SK-N-SH (cell line): ENCODE data around the gene ANAPC2. TPM values are rescaled to one million over a fixed set of nuclear protein-coding genes. Genes with fewer than 3 reads are reported as not detected.

Source experiments
- CTCF ChIA-PET: fragments of 300-600, 350-600 bp; formaldehyde crosslinking; extraction: SDS; loops from one replicate; lab custom pipeline; 2021; lab: Yijun Ruan, JAX
- POLR2A ChIA-PET: fragments of 350-600 bp; sonication (Branson Sonifier 250); formaldehyde crosslinking; extraction: SDS; loops from one replicate; lab custom pipeline; 2020; ENCODE audit warnings: antibody characterized with exemption, inconsistent platforms; lab: Yijun Ruan, JAX
- DNase-seq: peaks from one replicate; pipeline ENCODE4 v3.0.0; 2012
- H2AFZ ChIP-seq: fragments of 200-600 bp; sonication (generic); 2 replicates; pipeline ENCODE4 v1.8.1; 2016; ENCODE audit warnings: antibody characterized with exemption, mild to moderate bottlenecking, low read depth
- H3F3A ChIP-seq: fragments of 200-600 bp; sonication (generic); replicated peaks from 2 replicates; pipeline ENCODE3; 2016; ENCODE audit warnings: antibody characterized with exemption, mild to moderate bottlenecking; ENCODE audit not compliant: insufficient read depth
- H3K27ac ChIP-seq, 2 experiments: fragments of 200-500 bp in 1 of 2; fragments of 200-600 bp in 1 of 2; sonication (Bioruptor generic) in 1 of 2; sonication (generic), shearing (Covaris generic) in 1 of 2; 2 replicates each; pipeline versions ENCODE4 v1.5.1 to v1.6.1; 2014 to 2016; ENCODE audit warnings: low read depth in 2 of 2, inconsistent platforms in 1 of 2, low read length in 1 of 2, mild to moderate bottlenecking in 1 of 2, mixed read lengths in 1 of 2
- H3K27me3 ChIP-seq: fragments of 200-600 bp; sonication (generic), shearing (Covaris generic); 2 replicates; pipeline ENCODE4 v1.6.1; 2016; ENCODE audit warnings: mixed run types; ENCODE audit not compliant: insufficient read depth
- H3K36me3 ChIP-seq, 2 experiments: fragments of 200-500 bp in 1 of 2; fragments of 200-600 bp in 1 of 2; sonication (Bioruptor generic) in 1 of 2; sonication (generic) in 1 of 2; replicated peaks in 1 of 2; 2 replicates each; pipeline versions ENCODE3 to v1.5.1; 2014 to 2016; ENCODE audit warnings: low read length in 1 of 2, mild to moderate bottlenecking in 1 of 2; ENCODE audit not compliant: insufficient read depth in 2 of 2, control insufficient read depth in 1 of 2
- H3K4me1 ChIP-seq, 2 experiments: fragments of 200-500 bp in 1 of 2; fragments of 200-600 bp in 1 of 2; sonication (Bioruptor generic) in 1 of 2; sonication (generic), shearing (Covaris generic) in 1 of 2; 2 replicates each; pipeline versions ENCODE4 v1.5.1 to v1.6.1; 2014 to 2016; ENCODE audit warnings: low read depth in 1 of 2, low read length in 1 of 2, mixed run types in 1 of 2; ENCODE audit not compliant: insufficient read depth in 2 of 2, control insufficient read depth in 1 of 2
- H3K4me2 ChIP-seq: fragments of 200-600 bp; sonication (generic), shearing (Covaris generic); 2 replicates; pipeline ENCODE4 v1.6.1; 2017; ENCODE audit warnings: mixed run types
- H3K4me3 ChIP-seq, 2 experiments: fragments of 200-500 bp in 1 of 2; fragments of 200-600 bp in 1 of 2; sonication (Bioruptor generic) in 1 of 2; sonication (generic), shearing (Covaris generic) in 1 of 2; 2 replicates each; pipeline versions ENCODE4 v1.5.1 to v1.8.1; 2014 to 2016; ENCODE audit warnings: low read depth in 2 of 2, inconsistent platforms in 1 of 2, low read length in 1 of 2, mild to moderate bottlenecking in 1 of 2, mixed read lengths in 1 of 2, moderate library complexity in 1 of 2
- H3K79me2 ChIP-seq: fragments of 200-600 bp; sonication (generic); 2 replicates; pipeline ENCODE4 v1.8.1; 2017; ENCODE audit warnings: mild to moderate bottlenecking; ENCODE audit not compliant: insufficient read depth
- H3K9ac ChIP-seq: fragments of 200-600 bp; sonication (generic); 2 replicates; pipeline ENCODE4 v1.6.1; 2017; ENCODE audit warnings: mixed run types
- H3K9me2 ChIP-seq: fragments of 200-600 bp; sonication (generic); 2 replicates; pipeline ENCODE4 v1.6.1; 2017; ENCODE audit warnings: mixed run types
- H3K9me3 ChIP-seq: fragments of 200-600 bp; sonication (generic); 2 replicates; pipeline ENCODE4 v1.6.1; 2017; ENCODE audit warnings: mixed run types, mild to moderate bottlenecking, moderate library complexity
- H4K20me1 ChIP-seq: fragments of 200-600 bp; sonication (generic); 2 replicates; pipeline ENCODE4 v1.6.1; 2017; ENCODE audit warnings: mild to moderate bottlenecking, mixed run types; ENCODE audit not compliant: insufficient read depth
- CHD2 ChIP-seq: fragments of 150-350 bp; IDR thresholded peaks from 2 replicates; pipeline ENCODE4 v1.6.1; 2018; ENCODE audit warnings: low read length; ENCODE audit not compliant: partially characterized antibody
- ELF1 ChIP-seq: IDR thresholded peaks from 2 replicates; pipeline ENCODE4 v1.4.0; 2012
- FOXJ3 ChIP-seq: sonication (generic); formaldehyde crosslinking; IDR thresholded peaks from 2 replicates; pipeline ENCODE4 v1.5.1; 2020; ENCODE audit warnings: mild to moderate bottlenecking, missing genetic modification reagents
- FOXM1 ChIP-seq: IDR thresholded peaks from 2 replicates; pipeline ENCODE4 v1.4.0; 2012; ENCODE audit warnings: low read depth, mild to moderate bottlenecking
- GABPA ChIP-seq: IDR thresholded peaks from 2 replicates; pipeline ENCODE4 v1.4.0; 2012; ENCODE audit warnings: low read depth, mild to moderate bottlenecking
- PBX3 ChIP-seq: IDR thresholded peaks from 2 replicates; pipeline ENCODE4; 2012
- REST ChIP-seq: IDR thresholded peaks from 2 replicates; pipeline ENCODE4 v1.6.1; 2012; ENCODE audit warnings: mild to moderate bottlenecking, low read depth, low read length, moderate library complexity
- SIN3A ChIP-seq: IDR thresholded peaks from 2 replicates; pipeline ENCODE4 v1.6.1; 2012; ENCODE audit warnings: low read depth, mild to moderate bottlenecking, low read length, moderate library complexity, borderline replicate concordance
- TAF1 ChIP-seq: IDR thresholded peaks from 2 replicates; pipeline ENCODE4 v1.6.1; 2012; ENCODE audit warnings: low read depth, mild to moderate bottlenecking, low read length, moderate library complexity, borderline replicate concordance
- TCF12 ChIP-seq: IDR thresholded peaks from 2 replicates; pipeline ENCODE4 v1.4.0; 2012
- USF1 ChIP-seq: IDR thresholded peaks from 2 replicates; pipeline ENCODE4 v1.4.0; 2012; ENCODE audit warnings: low read depth, borderline replicate concordance
- YY1 ChIP-seq: IDR thresholded peaks from 2 replicates; pipeline ENCODE4 v1.4.0; 2012; ENCODE audit warnings: low read depth, mild to moderate bottlenecking
- ZBTB33 ChIP-seq: IDR thresholded peaks from 2 replicates; pipeline ENCODE4 v1.4.0; 2012; ENCODE audit warnings: low read depth, borderline replicate concordance
- WGBS: methylation state at CpG from one replicate; pipeline ENCODE4 v1.1.6; 2017; ENCODE audit warnings: low lambda C conversion rate; 5-methylcytosine and 5-hydroxymethylcytosine counted together
- polyA plus RNA-seq, 3 experiments: library from polyadenylated mRNA; depleted of rRNA; stranded (reverse); fragments of >200 nt; gene quantifications; 2 replicates each; pipeline ENCODE4 v1.2.3, GENCODE V29; 2012

The ANAPC2 gene
- polyA plus RNA-seq, 1 of the 3 experiments (the other 2 are of a cell fraction), result 35.1 TPM

- Histone ChIP-seq H3K9me2 (no peaks in the 10 kb centered on the region), H3K4me1 (peaks cover 3 to 18% of the 10 kb centered on the region in 2 experiments; a peak in 3 of 4 replicates), H3K4me3 (0 out of 4 replicates have a peak overlapping the region, but pooled peaks of 1 of the 2 experiments have one; percentile 77), H4K20me1 (no peaks in the 10 kb centered on the region), H3K36me3 (no peaks in the 10 kb centered on the region), H2AFZ (no peak overlapping the region), H3K27ac (no peak overlapping the region), H3F3A (peaks cover 7% of the 10 kb centered on the region), H3K9me3 (no peaks in the 10 kb centered on the region), H3K27me3 (no peaks in the 10 kb centered on the region), H3K79me2 (peaks cover 55% of the 10 kb centered on the region), H3K9ac (no peak overlapping the region), H3K4me2 (peak overlapping the region; percentile 89; the same call in 1 of the 2 replicates)
- no peak for DNase-seq
- no peak for TF ChIP-seq YY1
- no peak for TF ChIP-seq FOXM1
- TF ChIP-seq GABPA, result no peak
- TF ChIP-seq PBX3, result no peak
- no peak for TF ChIP-seq USF1
- no peak for TF ChIP-seq FOXJ3 (CRISPR knock-in tag)
- TF ChIP-seq REST, result no peak
- TF ChIP-seq TCF12, result no peak
- no peak for TF ChIP-seq TAF1
- TF ChIP-seq ZBTB33, result no peak
- no peak for TF ChIP-seq SIN3A
- TF ChIP-seq CHD2, result no peak
- TF ChIP-seq ELF1, result no peak
- 76% methylated on average over 24 of the region's 24 CpGs for WGBS
- ChIA-PET POLR2A (interaction anchor here (1.4 kb wide), 1 partner anchor 10 kb away, joined by 4 read pairs; no protein-coding TSS in a partner anchor), CTCF (interaction anchor here (0.8 to 1.4 kb wide), 3 partner anchors 100 to 109 kb away, joined by 3 to 6 read pairs (median 4); partner anchors contain the start of gene RNF224)
Measured at GRCh38 chr9:137127301-137128157, 60.8 kb downstream of the ANAPC2 start.
